Prostate gland (tissue), 2 donors: ENCODE data around the gene SSR4.

Experiments used
- POLR2A ChIP-seq: fragments of 450-650 bp; IDR thresholded peaks from one replicate; pipeline ENCODE4 v1.6.1; 2016; ENCODE audit warnings: antibody characterized with exemption, mild to moderate bottlenecking
- POLR2AphosphoS5 ChIP-seq: sonication (generic); formaldehyde crosslinking; IDR thresholded peaks from one replicate; pipeline ENCODE4 v1.6.1; 2017; ENCODE audit warnings: antibody characterized with exemption
- TF ChIP-seq, protein P1 (sequence below), 4 experiments: fragments of 200-600 bp in 2 of 4; fragments of 450-650 bp in 2 of 4; sonication (generic) in 2 of 4; IDR thresholded peaks; 1 replicate in 3 of 4; 2 replicates in 1 of 4; pipeline ENCODE4 v1.5.1; 2016 to 2019; ENCODE audit warnings: antibody characterized with exemption in 4 of 4, mild to moderate bottlenecking in 2 of 4, moderate library complexity in 2 of 4

GRCh38 chrX:153776611-153777045, 17.8 kb upstream of the SSR4 start:
- no peak for TF ChIP-seq POLR2AphosphoS5
- TF ChIP-seq, protein P1, sequence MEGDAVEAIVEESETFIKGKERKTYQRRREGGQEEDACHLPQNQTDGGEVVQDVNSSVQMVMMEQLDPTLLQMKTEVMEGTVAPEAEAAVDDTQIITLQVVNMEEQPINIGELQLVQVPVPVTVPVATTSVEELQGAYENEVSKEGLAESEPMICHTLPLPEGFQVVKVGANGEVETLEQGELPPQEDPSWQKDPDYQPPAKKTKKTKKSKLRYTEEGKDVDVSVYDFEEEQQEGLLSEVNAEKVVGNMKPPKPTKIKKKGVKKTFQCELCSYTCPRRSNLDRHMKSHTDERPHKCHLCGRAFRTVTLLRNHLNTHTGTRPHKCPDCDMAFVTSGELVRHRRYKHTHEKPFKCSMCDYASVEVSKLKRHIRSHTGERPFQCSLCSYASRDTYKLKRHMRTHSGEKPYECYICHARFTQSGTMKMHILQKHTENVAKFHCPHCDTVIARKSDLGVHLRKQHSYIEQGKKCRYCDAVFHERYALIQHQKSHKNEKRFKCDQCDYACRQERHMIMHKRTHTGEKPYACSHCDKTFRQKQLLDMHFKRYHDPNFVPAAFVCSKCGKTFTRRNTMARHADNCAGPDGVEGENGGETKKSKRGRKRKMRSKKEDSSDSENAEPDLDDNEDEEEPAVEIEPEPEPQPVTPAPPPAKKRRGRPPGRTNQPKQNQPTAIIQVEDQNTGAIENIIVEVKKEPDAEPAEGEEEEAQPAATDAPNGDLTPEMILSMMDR (IDR thresholded peaks at IDR 0.05): no peak
- TF ChIP-seq POLR2A: no peak
